NCI-H524 (cell line): ENCODE data around the gene LIMK1.
"Not testable (repeated sequence)": the region's sequence is repeated elsewhere in the genome, so short reads cannot be mapped to it uniquely, and the experiment has no call there.

ENCODE experiments used
- DNase-seq, 2 experiments: peaks; one replicate each; lab custom pipeline; 2025; lab: John Stamatoyannopoulos, UW

Gene LIMK1

DNA sequence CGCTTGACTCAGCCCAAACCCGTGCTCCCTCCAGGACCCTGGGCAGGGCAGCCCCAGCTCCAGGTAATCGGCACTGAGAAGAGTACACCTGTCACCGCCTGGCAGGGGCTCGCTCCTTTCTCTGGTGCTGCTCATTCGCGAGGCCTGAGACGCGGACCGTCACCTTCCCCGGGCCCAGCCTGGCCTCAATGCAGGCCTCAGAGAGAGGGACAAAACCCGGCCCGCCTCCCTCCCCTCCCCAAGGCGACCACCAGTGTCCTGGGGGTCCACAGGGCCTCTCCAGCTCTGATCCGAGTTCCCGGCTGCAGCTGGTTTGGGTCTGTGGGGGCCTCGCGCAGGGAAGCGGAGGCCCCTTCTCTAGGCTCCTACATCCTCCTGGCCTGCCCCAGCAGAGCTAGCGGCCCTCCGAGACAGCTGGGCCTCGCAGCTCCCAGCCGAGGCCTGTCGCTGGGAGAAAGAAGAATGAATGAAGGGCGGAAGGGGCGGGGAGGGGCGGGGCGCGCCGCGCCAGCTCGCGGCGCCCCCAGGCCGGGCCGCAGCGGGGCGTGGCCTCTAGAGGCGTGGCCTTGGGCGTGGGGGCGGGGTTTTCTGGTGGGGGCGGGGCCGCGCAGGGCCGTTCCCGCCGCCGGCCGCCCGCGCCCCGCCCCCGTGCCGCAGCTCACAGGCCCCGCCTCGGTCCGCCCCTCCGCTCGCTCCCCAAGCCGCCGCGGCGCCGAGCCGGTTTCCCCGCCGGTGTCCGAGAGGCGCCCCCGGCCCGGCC, at the start of gene LIMK1:
Gene LIMK1 (plus strand): TSS at position 688 of the 760 bp plus-strand sequence. CDS start 187 bp downstream, outside the sequence.
- DNase-seq = peak; percentile 76 to 83

DNA sequence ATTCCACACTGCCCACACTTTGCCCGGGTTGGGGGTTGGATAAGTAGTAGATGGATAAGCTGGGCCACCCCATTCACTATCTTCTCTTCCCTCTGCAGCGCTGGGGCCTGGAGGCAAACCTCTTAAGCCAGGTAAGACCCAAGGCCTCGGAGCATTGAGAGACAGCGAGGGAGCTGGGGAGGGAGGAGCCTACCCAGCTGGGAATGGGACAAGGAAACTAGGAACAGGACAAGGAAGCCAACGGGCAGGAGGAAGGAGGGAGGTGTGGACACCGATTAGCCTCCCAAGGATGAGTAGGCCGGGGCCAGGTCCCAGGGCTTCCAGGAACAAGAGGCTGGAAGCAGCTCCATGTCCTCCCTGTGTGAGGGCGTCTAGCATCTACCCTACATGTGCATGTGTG, 46.0 kb upstream of the LIMK1 start:
- DNase-seq = no peak

GRCh38 chr7:74038194-74038961, 45.2 kb upstream of the LIMK1 start:
- no peak for DNase-seq

DNA sequence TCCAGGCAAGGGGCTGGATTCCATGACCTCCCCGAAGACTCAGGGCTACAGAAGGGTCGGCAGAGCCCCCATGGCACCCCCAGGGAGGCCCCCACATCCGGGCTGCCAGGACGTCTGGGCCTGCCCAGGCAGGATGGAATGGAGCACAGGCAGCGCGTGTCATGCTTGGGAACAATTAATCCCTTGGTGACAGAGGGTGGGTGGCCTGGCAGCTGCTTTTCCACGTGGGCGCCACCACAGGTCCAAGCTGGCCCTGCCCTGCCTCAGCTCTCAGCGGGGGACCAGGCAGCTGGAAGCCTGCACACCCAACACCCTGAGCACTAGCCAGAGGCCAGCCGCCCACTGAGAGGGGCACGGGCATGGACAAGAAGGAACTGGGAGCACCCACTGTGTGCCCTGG, 44.3 kb upstream of the LIMK1 start:
- DNase-seq = peak; percentile 61 to 86

- no peak for DNase-seq
These were observed 43.4 kb upstream of the LIMK1 start for GRCh38 chr7:74040101-74040790.

DNA sequence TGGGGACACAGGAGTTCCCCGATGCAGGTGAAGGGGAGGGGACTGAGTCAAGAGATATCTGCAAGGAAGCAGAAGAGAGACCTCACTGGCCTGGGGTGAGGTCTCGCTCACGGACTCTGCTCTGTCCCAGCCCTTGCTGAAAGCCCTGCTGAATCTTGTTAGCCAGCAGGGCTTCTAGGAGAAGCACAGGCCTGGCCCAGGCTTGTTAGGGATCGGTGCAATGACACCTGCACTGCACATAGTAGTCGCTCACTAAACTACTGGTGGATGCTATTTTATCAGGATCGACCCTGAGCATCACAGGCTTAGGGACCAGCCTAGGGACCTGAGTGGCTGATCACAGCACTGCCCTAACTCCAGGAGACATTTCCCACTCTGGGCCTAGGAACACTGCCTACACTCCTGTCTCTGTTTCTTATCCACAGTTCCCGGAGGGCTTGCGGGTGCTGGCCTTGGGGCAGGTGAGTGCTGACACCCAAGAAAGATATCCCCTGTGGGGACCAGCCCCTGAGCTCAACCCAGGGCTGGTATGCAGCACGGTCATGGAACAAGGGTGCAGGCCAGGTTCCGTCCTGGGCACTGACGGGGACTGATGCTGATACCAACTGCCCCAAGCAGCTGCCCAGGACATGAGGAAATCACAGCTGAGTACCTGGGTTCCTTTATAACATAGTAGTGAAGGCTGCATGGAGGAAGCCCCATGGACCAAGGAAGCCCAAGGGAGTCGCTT, 42.6 kb upstream of the LIMK1 start:
- no peak for DNase-seq

GRCh38 chr7:74042746-74043522, 40.7 kb upstream of the LIMK1 start:
- no peak for DNase-seq

DNA sequence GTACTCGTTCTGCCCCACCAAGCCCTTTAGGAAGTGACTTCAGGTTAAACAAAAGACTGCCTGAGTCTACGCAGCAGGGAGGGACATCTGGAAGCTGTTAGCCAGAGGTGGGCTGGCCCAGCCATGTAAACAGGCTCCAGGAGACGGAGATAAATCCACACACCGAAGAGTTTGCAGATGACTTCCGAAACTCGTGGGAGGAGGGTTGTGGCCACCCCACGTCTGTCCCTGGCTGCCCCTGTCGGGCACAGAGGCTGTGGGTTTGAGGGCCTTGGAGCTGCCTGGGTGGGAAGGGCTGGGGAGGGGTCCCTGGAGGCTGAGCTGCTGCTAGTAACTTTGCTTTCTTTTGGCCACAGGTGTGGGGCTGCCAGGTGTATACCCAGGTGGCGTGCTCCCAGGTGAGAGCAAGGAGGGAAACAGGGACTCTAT, 40.1 kb upstream of the LIMK1 start:
- DNase-seq = no peak

DNA sequence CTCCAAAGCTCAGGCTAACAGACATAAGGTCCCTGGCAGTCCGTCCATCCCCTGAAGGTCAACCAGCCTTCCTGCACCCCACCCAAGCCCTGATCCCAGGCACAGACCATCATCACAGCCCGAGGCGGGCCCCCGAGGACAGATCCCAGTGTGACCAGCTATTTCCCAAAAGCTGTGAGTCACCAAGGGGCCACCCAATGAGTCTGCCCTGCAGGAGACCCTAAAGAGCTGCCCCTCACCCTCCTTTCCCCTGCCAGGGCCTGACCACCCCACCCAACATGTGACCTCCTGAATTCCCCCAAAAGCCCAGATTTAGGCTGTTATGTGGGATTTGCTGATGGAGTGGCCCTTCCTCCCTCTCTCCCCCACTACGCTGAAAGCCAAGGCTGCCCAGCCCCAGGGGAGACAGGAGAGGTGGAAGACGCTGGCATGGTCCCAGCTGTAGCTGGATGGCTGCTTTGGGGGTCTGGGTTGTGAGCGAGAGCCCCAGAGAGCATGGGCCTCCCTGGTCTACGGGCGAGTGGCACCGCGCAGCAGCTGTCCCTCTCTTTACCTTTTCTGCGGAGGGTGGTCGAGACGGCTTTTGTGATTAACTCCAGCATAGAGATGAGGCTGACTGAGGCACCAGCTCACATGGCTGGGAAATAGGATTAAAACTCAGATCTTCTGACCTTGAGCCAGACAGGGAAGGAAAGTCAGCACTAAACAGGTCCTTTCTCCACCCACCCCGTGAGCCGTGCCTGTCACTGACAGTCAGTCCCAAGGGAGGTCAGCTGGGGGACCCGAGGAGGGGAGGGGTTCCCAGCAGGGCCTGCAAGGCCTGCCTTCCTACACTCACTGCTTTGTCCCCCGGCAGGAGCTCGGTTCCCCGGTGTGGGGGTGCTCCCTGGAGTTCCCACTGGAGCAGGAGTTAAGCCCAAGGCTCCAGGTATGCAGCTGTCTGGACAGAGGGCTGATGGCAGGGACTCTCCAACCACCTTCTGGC, 38.9 kb upstream of the LIMK1 start:
- DNase-seq = no peak

DNA sequence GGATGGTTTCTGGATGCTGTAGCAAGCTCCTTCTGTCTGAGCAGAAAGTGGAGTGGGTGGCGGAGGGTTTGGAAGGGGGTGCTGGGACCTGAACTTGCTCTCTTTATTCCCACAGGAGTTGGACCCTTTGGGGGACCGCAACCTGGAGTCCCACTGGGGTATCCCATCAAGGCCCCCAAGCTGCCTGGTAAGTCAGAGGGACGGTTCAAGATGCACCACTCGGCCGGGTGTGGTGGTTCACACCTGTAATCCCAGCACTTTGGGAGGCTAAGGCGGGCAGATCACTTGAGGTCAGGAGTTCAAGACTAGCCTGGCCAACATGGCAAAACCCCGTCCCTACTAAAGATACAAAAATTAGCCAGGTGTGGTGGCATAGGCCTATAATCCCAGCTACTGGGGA, 37.0 kb upstream of the LIMK1 start:
- DNase-seq = not testable (repeated sequence)

DNA sequence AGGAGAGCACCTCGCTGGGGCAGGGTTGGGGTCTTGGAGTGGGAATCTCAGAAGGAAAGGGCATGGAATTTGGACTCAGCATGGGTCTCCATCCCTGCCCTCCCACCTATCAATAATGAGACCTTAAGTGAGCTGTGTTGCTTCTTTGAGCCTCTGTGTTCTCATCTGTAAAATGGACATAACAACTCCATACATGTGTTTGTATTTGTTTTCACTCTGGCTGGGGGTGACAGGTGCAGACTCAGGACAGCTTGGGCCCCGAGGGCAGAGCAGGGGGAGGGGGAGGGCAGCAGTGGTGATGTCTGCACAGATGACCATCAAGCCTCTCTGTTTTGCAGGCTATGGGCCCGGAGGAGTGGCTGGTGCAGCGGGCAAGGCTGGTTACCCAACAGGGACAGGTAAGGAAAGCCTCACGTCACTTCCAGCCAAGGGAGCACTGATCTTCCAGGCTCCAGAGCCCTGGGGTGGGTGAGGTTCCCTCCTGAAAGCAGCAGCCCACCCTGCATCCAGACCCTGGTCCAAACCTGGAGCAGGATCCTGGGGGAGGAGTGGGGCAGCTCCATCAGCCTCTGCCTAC, 35.7 kb upstream of the LIMK1 start:
- DNase-seq = no peak

- no peak for DNase-seq
These were observed 34.5 kb upstream of the LIMK1 start for GRCh38 chr7:74048999-74049599.

- no peak for DNase-seq
These were observed 33.4 kb upstream of the LIMK1 start for GRCh38 chr7:74049997-74050798.

- no peak for DNase-seq
These were observed 32.4 kb upstream of the LIMK1 start for GRCh38 chr7:74051193-74051592.

DNA sequence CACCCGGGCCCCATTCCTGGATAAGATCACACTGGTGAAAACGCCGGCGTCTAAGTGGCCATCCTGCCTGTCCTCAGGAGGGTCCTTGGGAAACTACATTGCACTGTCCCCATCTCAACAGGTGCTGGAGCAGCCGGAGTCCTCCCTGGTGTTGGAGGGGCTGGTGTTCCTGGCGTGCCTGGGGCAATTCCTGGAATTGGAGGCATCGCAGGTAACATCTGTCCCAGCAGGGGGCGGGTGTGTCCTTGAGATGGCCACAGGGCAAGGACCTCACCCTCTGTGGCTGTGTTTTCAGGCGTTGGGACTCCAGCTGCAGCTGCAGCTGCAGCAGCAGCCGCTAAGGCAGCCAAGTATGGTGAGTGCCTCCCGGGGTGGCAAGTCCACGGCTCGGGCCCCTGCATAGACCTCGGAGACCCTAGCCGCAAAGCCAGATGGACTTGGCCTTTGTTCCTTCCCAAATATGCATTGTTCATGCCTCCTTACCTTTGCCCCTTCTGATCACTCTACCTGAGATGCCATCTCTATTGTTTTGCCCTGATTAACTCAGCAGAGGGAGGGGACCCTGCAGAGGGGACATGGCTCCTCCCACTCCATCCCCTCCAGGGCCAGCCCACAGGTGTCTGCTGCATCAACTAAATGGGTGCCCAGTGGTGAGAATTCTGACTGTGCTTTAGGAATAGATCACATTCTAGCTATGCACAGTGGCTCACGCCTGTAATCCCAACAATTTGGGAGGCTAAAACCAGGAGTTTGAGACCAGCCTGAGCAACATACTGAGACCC, 31.8 kb upstream of the LIMK1 start:
- peak in 1 of 2 experiments; percentile 37 for DNase-seq

DNA sequence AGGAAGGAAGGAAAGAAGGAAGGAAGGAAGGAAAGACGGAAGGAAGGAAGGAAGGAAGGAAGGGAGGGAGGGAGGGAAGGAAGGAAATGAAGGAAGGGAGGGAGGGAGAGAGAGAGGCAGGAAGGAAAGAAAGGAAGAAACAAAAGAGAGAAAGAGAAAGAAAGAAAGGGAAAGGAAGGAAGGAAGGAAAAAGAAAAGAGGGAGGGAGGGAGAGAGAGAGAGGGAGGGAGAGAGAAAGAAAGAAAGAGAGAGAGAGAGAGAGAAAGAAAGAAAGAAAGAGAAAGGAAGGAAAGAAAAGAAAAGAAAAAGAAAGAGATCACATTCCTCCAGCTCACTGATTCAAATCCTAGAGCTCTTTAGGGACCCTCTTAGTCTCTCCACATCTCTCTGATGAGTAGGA, 31.0 kb upstream of the LIMK1 start:
- DNase-seq = no peak

GRCh38 chr7:74053589-74054186, 29.9 kb upstream of the LIMK1 start:
- no peak for DNase-seq
